ENCODE results near the gene FCHO1. TPM values are rescaled to one million over a fixed set of nuclear protein-coding genes. Genes with fewer than 3 reads are reported as not detected.

Gene FCHO1
- total and polyA plus RNA-seq, 7 experiments from 2014 or later: 14.7 to 107 (median 79.3) TPM

DNA sequence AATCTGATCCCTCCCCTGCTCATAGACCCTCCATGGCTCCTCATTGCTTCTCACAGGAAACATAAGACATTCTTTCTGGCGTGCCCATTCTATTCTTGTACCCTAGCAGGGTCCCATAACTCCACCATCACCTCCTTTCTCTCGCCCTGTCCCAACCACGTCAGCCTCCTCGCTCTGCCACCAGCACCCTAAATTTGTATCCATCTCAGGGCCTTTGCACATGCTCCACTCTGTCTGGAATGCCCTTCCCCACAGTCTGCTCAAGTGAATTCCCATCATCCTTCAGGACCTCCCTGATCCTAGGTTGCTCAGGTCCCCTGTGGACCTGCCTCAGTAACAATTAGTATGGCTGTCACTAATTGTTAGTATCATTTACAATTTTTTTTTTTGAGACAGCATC lies 54.1 kb downstream of the FCHO1 start:
- ChIA-PET CTCF (interaction anchor here (0.6 kb wide), 1 partner anchor 22 kb away, joined by 3 read pairs; no protein-coding TSS in a partner anchor), POLR2A (interaction anchor here (1.2 to 4.6 kb wide), 3 partner anchors 10 to 46 kb away, joined by 3 to 41 read pairs (median 11); partner anchors contain the start of gene B3GNT3)
- Mint-ChIP-seq H3K36me3 (peaks cover 0 to 8% (median 0%) of the 10 kb centered on the region in 5 donors), H3K9me3 (peaks cover 0 to 2% (median 0%) of the 10 kb centered on the region in 11 donors), H3K4me3 (peak overlapping the region in 7 of 10 donors; percentile 3 to 71 (median 23)), H3K27ac (peak overlapping the region in 8 of 9 donors; percentile 3 to 82 (median 64)), H3K4me1 (peaks cover 19 to 56% (median 42%) of the 10 kb centered on the region in 7 donors), H3K27me3 (peaks cover 0 to 14% (median 0%) of the 10 kb centered on the region in 5 donors)
- Histone ChIP-seq H3K4me3 (ENCODE audit: low read length) (no peak overlapping the region), H3K9me3 (ENCODE audit: control insufficient read depth in 2 of 3, low read length in 3 of 3) (no peaks in the 10 kb centered on the region), H3K36me3 (ENCODE audit: control insufficient read depth in 2 of 3, insufficient read depth in 3 of 3, low read length in 3 of 3) (no peaks in the 10 kb centered on the region), H3K4me1 (ENCODE audit: control insufficient read depth in 2 of 2, insufficient read depth in 2 of 2, low read length in 2 of 2) (peaks cover 15 to 34% of the 10 kb centered on the region in 2 donors), H3K27ac (ENCODE audit: low read depth, low read length) (no peak overlapping the region), H3K27me3 (ENCODE audit: control insufficient read depth in 2 of 2, insufficient read depth in 2 of 2, low read length in 2 of 2) (no peaks in the 10 kb centered on the region)
- ATAC-seq (no peak), DNase-seq (no peak)
- intact Hi-C loops (cut with micrococcal nuclease): no loop called here

- ChIA-PET POLR2A (interaction anchor here (0.7 to 2.0 kb wide), 3 partner anchors 12 to 154 kb away, joined by 4 to 5 read pairs (median 4); partner anchors contain the start of gene B3GNT3), CTCF (interaction anchor here (1.1 kb wide), 1 partner anchor 48 kb away, joined by 4 read pairs; no protein-coding TSS in a partner anchor)
- Mint-ChIP-seq H3K4me3 (peak overlapping the region in 9 of 10 donors; percentile 6 to 88 (median 70)), H3K27ac (peak overlapping the region in 2 of 9 donors; percentile 60 to 86), H3K9me3 (peaks cover 0 to 2% (median 0%) of the 10 kb centered on the region in 11 donors), H3K36me3 (peaks cover 0 to 8% (median 0%) of the 10 kb centered on the region in 5 donors), H3K4me1 (peaks cover 19 to 55% (median 42%) of the 10 kb centered on the region in 7 donors), H3K27me3 (peaks cover 0 to 14% (median 0%) of the 10 kb centered on the region in 5 donors)
- intact Hi-C loops (cut with micrococcal nuclease): no loop called here
- Histone ChIP-seq H3K4me3 (ENCODE audit: low read length) (no peak overlapping the region), H3K4me1 (ENCODE audit: control insufficient read depth in 2 of 2, insufficient read depth in 2 of 2, low read length in 2 of 2) (peaks cover 15 to 32% of the 10 kb centered on the region in 2 donors), H3K27ac (ENCODE audit: low read depth, low read length) (no peak overlapping the region), H3K36me3 (ENCODE audit: control insufficient read depth in 2 of 3, insufficient read depth in 3 of 3, low read length in 3 of 3) (no peaks in the 10 kb centered on the region), H3K27me3 (ENCODE audit: control insufficient read depth in 2 of 2, insufficient read depth in 2 of 2, low read length in 2 of 2) (no peaks in the 10 kb centered on the region), H3K9me3 (ENCODE audit: control insufficient read depth in 2 of 3, low read length in 3 of 3) (no peaks in the 10 kb centered on the region)
- ATAC-seq: no peak
- DNase-seq: no peak
Measured at GRCh38 chr19:17806945-17807344, 55.7 kb downstream of the FCHO1 start.

- ATAC-seq (peak; percentile 55), DNase-seq (peak in 3 of 9 donors; percentile 20 to 34 (median 23))
- H3K9me3 Mint-ChIP-seq: peaks cover 0 to 2% (median 0%) of the 10 kb centered on the region in 11 donors
- H3K4me1 Mint-ChIP-seq: peaks cover 13 to 49% (median 37%) of the 10 kb centered on the region in 7 donors
- H3K27me3 ChIP-seq (ENCODE audit: control insufficient read depth in 2 of 2, insufficient read depth in 2 of 2, low read length in 2 of 2): no peaks in the 10 kb centered on the region
- H3K4me3 Mint-ChIP-seq: peak overlapping the region in 9 of 10 donors; percentile 70 to 88 (median 81)
- peaks cover 0 to 11% (median 0%) of the 10 kb centered on the region in 5 donors for H3K27me3 Mint-ChIP-seq
- H3K36me3 Mint-ChIP-seq: peaks cover 0 to 8% (median 0%) of the 10 kb centered on the region in 5 donors
- intact Hi-C loops (cut with micrococcal nuclease): no loop called here
- no peak overlapping the region for H3K27ac ChIP-seq (ENCODE audit: low read depth, low read length)
- H3K4me1 ChIP-seq (ENCODE audit: control insufficient read depth in 2 of 2, insufficient read depth in 2 of 2, low read length in 2 of 2): peaks cover 9 to 23% of the 10 kb centered on the region in 2 donors
- CTCF ChIA-PET: no interaction called here
- H3K9me3 ChIP-seq (ENCODE audit: control insufficient read depth in 2 of 3, low read length in 3 of 3): no peaks in the 10 kb centered on the region
- peak overlapping the region in 7 of 9 donors; percentile 15 to 85 (median 37) for H3K27ac Mint-ChIP-seq
- POLR2A ChIA-PET: interaction anchor here (0.6 to 2.0 kb wide), 5 partner anchors 16 to 155 kb away, joined by 3 to 6 read pairs (median 4); partner anchors contain the start of gene JAK3
- H3K4me3 ChIP-seq (ENCODE audit: low read length): peak overlapping the region; percentile 2
- no peaks in the 10 kb centered on the region for H3K36me3 ChIP-seq (ENCODE audit: control insufficient read depth in 2 of 3, insufficient read depth in 3 of 3, low read length in 3 of 3)
Measured at GRCh38 chr19:17807731-17808316, 56.5 kb downstream of the FCHO1 start.

DNA sequence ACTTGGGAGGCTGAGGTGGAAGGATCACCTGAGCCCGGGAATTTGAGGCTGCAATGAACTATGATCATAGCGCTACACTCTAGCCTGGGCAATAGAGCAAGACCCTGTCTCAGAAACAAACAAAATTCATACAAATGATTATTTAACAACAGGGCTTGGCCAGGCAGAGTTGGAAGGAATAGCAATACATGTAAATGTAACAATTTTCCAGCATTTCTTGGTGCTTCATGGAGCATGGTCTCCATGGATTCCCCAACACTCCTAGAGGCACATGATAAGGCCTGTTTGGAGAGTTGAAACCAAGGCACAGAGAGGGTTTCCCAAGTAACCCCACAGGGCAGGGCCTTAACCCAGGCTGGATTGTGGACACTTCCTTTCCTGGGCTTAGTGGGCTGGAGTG lies 59.8 kb downstream of the FCHO1 start:
- peaks cover 0 to 12% of the 10 kb centered on the region in 2 donors for H3K4me1 ChIP-seq (ENCODE audit: control insufficient read depth in 2 of 2, insufficient read depth in 2 of 2, low read length in 2 of 2)
- H3K4me3 Mint-ChIP-seq: no peak overlapping the region
- no peaks in the 10 kb centered on the region for H3K9me3 ChIP-seq (ENCODE audit: control insufficient read depth in 2 of 3, low read length in 3 of 3)
- H3K27ac ChIP-seq (ENCODE audit: low read depth, low read length): no peak overlapping the region
- intact Hi-C loops (cut with micrococcal nuclease): no loop called here
- peaks cover 0 to 8% (median 0%) of the 10 kb centered on the region in 5 donors for H3K27me3 Mint-ChIP-seq
- ATAC-seq (no peak), DNase-seq (no peak)
- peaks cover 0 to under 1% (median 0%) of the 10 kb centered on the region in 3 experiments for H3K36me3 ChIP-seq (ENCODE audit: control insufficient read depth in 2 of 3, insufficient read depth in 3 of 3, low read length in 3 of 3)
- CTCF ChIA-PET: no interaction called here
- no peaks in the 10 kb centered on the region for H3K27me3 ChIP-seq (ENCODE audit: control insufficient read depth in 2 of 2, insufficient read depth in 2 of 2, low read length in 2 of 2)
- no peaks in the 10 kb centered on the region for H3K9me3 Mint-ChIP-seq
- H3K4me1 Mint-ChIP-seq: peaks cover 0 to 25% (median 12%) of the 10 kb centered on the region in 7 donors
- no peak overlapping the region for H3K4me3 ChIP-seq (ENCODE audit: low read length)
- H3K27ac Mint-ChIP-seq: no peak overlapping the region
- POLR2A ChIA-PET: interaction anchor here (1.0 kb wide), 1 partner anchor 39 kb away, joined by 3 read pairs; no protein-coding TSS in a partner anchor
- peaks cover 0 to 4% (median 0%) of the 10 kb centered on the region in 5 donors for H3K36me3 Mint-ChIP-seq

DNA sequence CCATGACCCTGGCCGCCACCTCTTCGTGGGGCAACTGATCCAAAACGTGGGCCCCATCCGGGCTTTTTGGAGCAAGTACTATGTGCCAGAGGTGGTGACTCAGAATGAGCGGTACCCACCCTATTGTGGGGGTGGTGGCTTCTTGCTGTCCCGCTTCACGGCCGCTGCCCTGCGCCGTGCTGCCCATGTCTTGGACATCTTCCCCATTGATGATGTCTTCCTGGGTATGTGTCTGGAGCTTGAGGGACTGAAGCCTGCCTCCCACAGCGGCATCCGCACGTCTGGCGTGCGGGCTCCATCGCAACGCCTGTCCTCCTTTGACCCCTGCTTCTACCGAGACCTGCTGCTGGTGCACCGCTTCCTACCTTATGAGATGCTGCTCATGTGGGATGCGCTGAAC lies 60.4 kb downstream of the FCHO1 start:
- POLR2A ChIA-PET: interaction anchor here (1.0 kb wide), 1 partner anchor 8 kb away, joined by 4 read pairs; no protein-coding TSS in a partner anchor
- H3K27me3 Mint-ChIP-seq: peaks cover 0 to 8% (median 0%) of the 10 kb centered on the region in 5 donors
- H3K36me3 Mint-ChIP-seq: peaks cover 0 to 8% (median 0%) of the 10 kb centered on the region in 5 donors
- H3K4me3 Mint-ChIP-seq: no peak overlapping the region
- Histone ChIP-seq H3K9me3 (ENCODE audit: control insufficient read depth in 2 of 3, low read length in 3 of 3) (no peaks in the 10 kb centered on the region), H3K4me3 (ENCODE audit: low read length) (no peak overlapping the region), H3K36me3 (ENCODE audit: control insufficient read depth in 2 of 3, insufficient read depth in 3 of 3, low read length in 3 of 3) (peaks cover 0 to 6% (median 0%) of the 10 kb centered on the region in 3 experiments), H3K27me3 (ENCODE audit: control insufficient read depth in 2 of 2, insufficient read depth in 2 of 2, low read length in 2 of 2) (no peaks in the 10 kb centered on the region), H3K4me1 (ENCODE audit: control insufficient read depth in 2 of 2, insufficient read depth in 2 of 2, low read length in 2 of 2) (peaks cover 0 to 8% of the 10 kb centered on the region in 2 donors), H3K27ac (ENCODE audit: low read depth, low read length) (no peak overlapping the region)
- ATAC-seq (no peak), DNase-seq (no peak)
- CTCF ChIA-PET: no interaction called here
- intact Hi-C loops (cut with micrococcal nuclease): no loop called here
- H3K9me3 Mint-ChIP-seq: no peaks in the 10 kb centered on the region
- H3K27ac Mint-ChIP-seq: no peak overlapping the region
- H3K4me1 Mint-ChIP-seq: peaks cover 0 to 21% (median 9%) of the 10 kb centered on the region in 7 donors

DNA sequence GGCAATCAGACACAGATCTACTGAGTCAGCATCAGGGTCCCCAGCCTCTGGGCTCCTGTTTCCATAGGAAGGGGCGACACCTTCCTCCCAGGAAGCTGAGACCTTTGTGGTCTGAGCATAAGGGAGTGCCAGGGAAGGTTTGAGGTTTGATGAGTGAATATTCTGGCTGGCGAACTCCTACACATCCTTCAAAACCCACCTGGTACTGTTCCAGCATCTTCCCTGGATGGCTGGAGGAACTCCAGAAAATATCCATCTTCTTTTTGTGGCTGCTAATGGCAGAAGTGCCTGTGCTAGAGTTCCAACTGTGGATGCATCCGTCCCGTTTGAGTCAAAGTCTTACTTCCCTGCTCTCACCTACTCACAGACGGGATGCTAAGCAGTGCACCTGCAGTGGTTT lies 60.8 kb downstream of the FCHO1 start:
- Histone ChIP-seq H3K36me3 (ENCODE audit: control insufficient read depth in 2 of 3, insufficient read depth in 3 of 3, low read length in 3 of 3) (peaks cover 0 to 7% (median 0%) of the 10 kb centered on the region in 3 experiments), H3K27ac (ENCODE audit: low read depth, low read length) (no peak overlapping the region), H3K27me3 (ENCODE audit: control insufficient read depth in 2 of 2, insufficient read depth in 2 of 2, low read length in 2 of 2) (no peaks in the 10 kb centered on the region), H3K4me1 (ENCODE audit: control insufficient read depth in 2 of 2, insufficient read depth in 2 of 2, low read length in 2 of 2) (peaks cover 0 to 7% of the 10 kb centered on the region in 2 donors), H3K9me3 (ENCODE audit: control insufficient read depth in 2 of 3, low read length in 3 of 3) (no peaks in the 10 kb centered on the region), H3K4me3 (ENCODE audit: low read length) (no peak overlapping the region)
- H3K4me3 Mint-ChIP-seq: no peak overlapping the region
- intact Hi-C loops (cut with micrococcal nuclease): no loop called here
- peaks cover 0 to 6% (median 0%) of the 10 kb centered on the region in 5 donors for H3K27me3 Mint-ChIP-seq
- no peak for DNase-seq
- H3K27ac Mint-ChIP-seq: peak overlapping the region in 1 of 9 donors; percentile 42
- ATAC-seq: no peak
- H3K36me3 Mint-ChIP-seq: peaks cover 0 to 8% (median 0%) of the 10 kb centered on the region in 5 donors
- POLR2A ChIA-PET: interaction anchor here (0.7 to 1.0 kb wide), 2 partner anchors 9 to 15 kb away, joined by 3 to 4 read pairs; no protein-coding TSS in a partner anchor
- H3K4me1 Mint-ChIP-seq: peaks cover 0 to 17% (median 9%) of the 10 kb centered on the region in 7 donors
- no peaks in the 10 kb centered on the region for H3K9me3 Mint-ChIP-seq
- CTCF ChIA-PET: no interaction called here

Data from naive thymus-derived CD4-positive, alpha-beta T cell (primary cell).